Measurements from ENCODE around the gene OXA1L.

Gene OXA1L

GRCh38 chr14:22769369-22769768 is 2.9 kb downstream of the OXA1L start:
- no peak overlapping the region for H2AK5ac ChIP-seq (ENCODE audit: low read depth, low read length)
- H4K8ac ChIP-seq (ENCODE audit: low read depth, low read length), result no peak overlapping the region
- H2BK5ac ChIP-seq (ENCODE audit: low read length), result no peak overlapping the region
- H3K27ac ChIP-seq (replicated peaks; ENCODE audit: low read length), result no peak overlapping the region
- H2AFZ ChIP-seq (ENCODE audit: low read length), result no peak overlapping the region
- peaks cover 0 to 3% of the 10 kb centered on the region in 2 donors for H3K9me3 ChIP-seq (replicated peaks in 1 of 2; ENCODE audit: control insufficient read depth in 2 of 2, insufficient read depth in 1 of 2, low read depth in 1 of 2, low read length in 2 of 2)
- no peak for DNase-seq (ENCODE audit: low spot score)
- no peak overlapping the region for H3K4me2 ChIP-seq (ENCODE audit: insufficient read depth, low read length, poor library complexity, severe bottlenecking)
- no peak overlapping the region for H2BK12ac ChIP-seq (ENCODE audit: low read length)
- H3K79me1 ChIP-seq (ENCODE audit: low read depth, low read length), result peaks cover 4% of the 10 kb centered on the region
- H3K36me3 ChIP-seq (replicated peaks in 1 of 2; ENCODE audit: control insufficient read depth in 2 of 2, insufficient read depth in 2 of 2, low read length in 2 of 2), result peaks cover 30 to 62% of the 10 kb centered on the region in 2 donors
- H3K4me1 ChIP-seq (ENCODE audit: control insufficient read depth in 2 of 2, insufficient read depth in 1 of 2, low read depth in 1 of 2, low read length in 2 of 2), result peaks cover 3 to 6% of the 10 kb centered on the region in 2 donors
- no CpG with 5 or more reads among the region's 2 CpGs for WGBS, 2 donors (ENCODE audit: extremely low coverage in 2 of 2, insufficient read length in 2 of 2, insufficient replicate concordance in 1 of 2)
- no peak overlapping the region for H3K18ac ChIP-seq (ENCODE audit: low read length)
- H2BK120ac ChIP-seq (ENCODE audit: low read depth, low read length), result no peak overlapping the region
- no peak overlapping the region for H3K14ac ChIP-seq (ENCODE audit: low read length)
- H3K27me3 ChIP-seq (ENCODE audit: control insufficient read depth in 3 of 3, insufficient read depth in 3 of 3, low read depth in 1 of 3, low read length in 3 of 3), result no peaks in the 10 kb centered on the region
- H3K23ac ChIP-seq (ENCODE audit: low read depth, low read length, poor library complexity), result no peak overlapping the region
- H4K91ac ChIP-seq (ENCODE audit: low read depth, low read length, poor library complexity), result no peak overlapping the region
- H3K4me3 ChIP-seq (ENCODE audit: low read length in 2 of 2), result no peak overlapping the region
- H3K4ac ChIP-seq (ENCODE audit: low read length), result no peak overlapping the region
- H2BK15ac ChIP-seq (ENCODE audit: low read length), result no peak overlapping the region
- H3K9ac ChIP-seq (ENCODE audit: low read depth, low read length, poor library complexity), result no peak overlapping the region

DNA sequence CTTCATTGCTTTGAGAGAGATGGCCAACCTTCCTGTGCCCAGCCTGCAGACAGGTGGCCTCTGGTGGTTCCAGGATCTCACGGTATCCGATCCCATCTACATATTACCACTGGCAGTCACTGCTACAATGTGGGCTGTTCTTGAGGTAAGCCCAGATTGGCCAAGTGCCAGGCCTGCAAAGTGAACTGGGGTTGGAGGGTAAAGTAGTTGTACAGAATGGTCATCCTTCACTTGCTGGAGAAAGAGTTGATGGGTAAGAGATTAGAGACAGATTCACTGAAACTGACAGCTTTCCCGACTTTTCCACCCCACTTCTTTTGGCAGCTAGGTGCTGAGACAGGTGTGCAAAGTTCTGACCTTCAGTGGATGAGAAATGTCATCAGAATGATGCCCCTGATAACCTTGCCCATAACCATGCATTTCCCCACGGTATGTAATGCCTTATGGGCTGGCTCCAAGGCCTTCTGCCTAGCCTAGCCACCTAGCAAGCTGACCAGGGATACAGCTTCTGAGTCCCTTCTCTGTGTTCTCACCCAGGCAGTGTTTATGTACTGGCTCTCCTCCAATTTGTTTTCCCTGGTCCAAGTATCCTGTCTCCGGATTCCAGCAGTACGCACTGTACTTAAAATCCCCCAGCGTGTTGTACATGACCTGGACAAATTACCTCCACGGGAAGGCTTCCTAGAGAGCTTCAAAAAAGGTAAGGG is 4.1 kb downstream of the OXA1L start:
- peaks cover 30 to 63% of the 10 kb centered on the region in 2 donors for H3K36me3 ChIP-seq (replicated peaks in 1 of 2; ENCODE audit: control insufficient read depth in 2 of 2, insufficient read depth in 2 of 2, low read length in 2 of 2)
- H3K14ac ChIP-seq (ENCODE audit: low read length), result no peak overlapping the region
- peaks cover 4% of the 10 kb centered on the region for H3K79me1 ChIP-seq (ENCODE audit: low read depth, low read length)
- H3K4me1 ChIP-seq (ENCODE audit: control insufficient read depth in 2 of 2, insufficient read depth in 1 of 2, low read depth in 1 of 2, low read length in 2 of 2), result peaks cover 4 to 6% of the 10 kb centered on the region in 2 donors
- H2BK12ac ChIP-seq (ENCODE audit: low read length), result no peak overlapping the region
- H3K4me3 ChIP-seq (ENCODE audit: low read length in 2 of 2), result no peak overlapping the region
- no peaks in the 10 kb centered on the region for H3K27me3 ChIP-seq (ENCODE audit: control insufficient read depth in 3 of 3, insufficient read depth in 3 of 3, low read depth in 1 of 3, low read length in 3 of 3)
- H3K27ac ChIP-seq (replicated peaks; ENCODE audit: low read length), result no peak overlapping the region
- WGBS, 2 donors (ENCODE audit: extremely low coverage in 2 of 2, insufficient read length in 2 of 2, insufficient replicate concordance in 1 of 2), result no CpG with 5 or more reads among the region's 8 CpGs
- no peak overlapping the region for H2AK5ac ChIP-seq (ENCODE audit: low read depth, low read length)
- H3K9ac ChIP-seq (ENCODE audit: low read depth, low read length, poor library complexity), result no peak overlapping the region
- H3K23ac ChIP-seq (ENCODE audit: low read depth, low read length, poor library complexity), result no peak overlapping the region
- H3K4ac ChIP-seq (ENCODE audit: low read length), result no peak overlapping the region
- DNase-seq (ENCODE audit: low spot score), result no peak
- no peak overlapping the region for H3K18ac ChIP-seq (ENCODE audit: low read length)
- no peak overlapping the region for H4K91ac ChIP-seq (ENCODE audit: low read depth, low read length, poor library complexity)
- no peak overlapping the region for H3K4me2 ChIP-seq (ENCODE audit: insufficient read depth, low read length, poor library complexity, severe bottlenecking)
- H2AFZ ChIP-seq (ENCODE audit: low read length), result no peak overlapping the region
- H2BK5ac ChIP-seq (ENCODE audit: low read length), result no peak overlapping the region
- H2BK15ac ChIP-seq (ENCODE audit: low read length), result no peak overlapping the region
- no peaks in the 10 kb centered on the region for H3K9me3 ChIP-seq (replicated peaks in 1 of 2; ENCODE audit: control insufficient read depth in 2 of 2, insufficient read depth in 1 of 2, low read depth in 1 of 2, low read length in 2 of 2)
- no peak overlapping the region for H2BK120ac ChIP-seq (ENCODE audit: low read depth, low read length)
- H4K8ac ChIP-seq (ENCODE audit: low read depth, low read length), result no peak overlapping the region

DNA sequence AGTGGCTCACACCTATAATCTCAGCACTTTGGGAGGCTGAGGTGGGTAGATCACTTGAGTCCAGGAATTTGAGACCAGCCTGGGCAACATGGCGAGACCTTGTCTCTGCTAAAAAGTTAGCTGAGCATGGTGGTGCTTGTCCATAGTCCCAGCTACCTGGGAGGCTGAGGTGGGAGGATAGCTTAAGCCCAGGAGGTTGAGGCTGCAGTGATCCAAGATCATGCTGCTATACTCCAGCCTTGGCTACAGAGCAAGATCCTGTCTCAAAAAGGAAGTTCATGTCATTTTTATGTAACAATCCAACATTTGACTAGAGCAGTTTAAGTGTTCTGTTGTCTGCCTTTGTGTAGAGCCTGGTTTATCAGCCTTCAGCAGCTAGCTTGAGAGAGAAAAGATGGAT is 6.2 kb downstream of the OXA1L start:
- no peaks in the 10 kb centered on the region for H3K9me3 ChIP-seq (replicated peaks in 1 of 2; ENCODE audit: control insufficient read depth in 2 of 2, insufficient read depth in 1 of 2, low read depth in 1 of 2, low read length in 2 of 2)
- no CpG with 5 or more reads among the region's 1 CpG for WGBS, 2 donors (ENCODE audit: extremely low coverage in 2 of 2, insufficient read length in 2 of 2, insufficient replicate concordance in 1 of 2)

GRCh38 chr14:22773162-22774010 is 6.9 kb downstream of the OXA1L start:
- no peak overlapping the region for H2BK15ac ChIP-seq (ENCODE audit: low read length)
- no peaks in the 10 kb centered on the region for H3K9me3 ChIP-seq (replicated peaks in 1 of 2; ENCODE audit: control insufficient read depth in 2 of 2, insufficient read depth in 1 of 2, low read depth in 1 of 2, low read length in 2 of 2)
- H2AK5ac ChIP-seq (ENCODE audit: low read depth, low read length), result no peak overlapping the region

More for the DNA sequence above, 6.2 kb downstream of the OXA1L start:
- no peak overlapping the region for H3K4ac ChIP-seq (ENCODE audit: low read length)
- H4K8ac ChIP-seq (ENCODE audit: low read depth, low read length), result no peak overlapping the region
- no peak overlapping the region for H3K27ac ChIP-seq (replicated peaks; ENCODE audit: low read length)
- no peaks in the 10 kb centered on the region for H3K79me1 ChIP-seq (ENCODE audit: low read depth, low read length)
- H3K27me3 ChIP-seq (ENCODE audit: control insufficient read depth in 3 of 3, insufficient read depth in 3 of 3, low read depth in 1 of 3, low read length in 3 of 3), result no peaks in the 10 kb centered on the region
- no peak overlapping the region for H3K9ac ChIP-seq (ENCODE audit: low read depth, low read length, poor library complexity)
- no peak overlapping the region for H2BK12ac ChIP-seq (ENCODE audit: low read length)
- no peak overlapping the region for H2AK5ac ChIP-seq (ENCODE audit: low read depth, low read length)
- H2AFZ ChIP-seq (ENCODE audit: low read length), result no peak overlapping the region
- H2BK120ac ChIP-seq (ENCODE audit: low read depth, low read length), result no peak overlapping the region
- H3K14ac ChIP-seq (ENCODE audit: low read length), result no peak overlapping the region
- no peak overlapping the region for H3K18ac ChIP-seq (ENCODE audit: low read length)
- no peak for DNase-seq (ENCODE audit: low spot score)
- no peak overlapping the region for H2BK15ac ChIP-seq (ENCODE audit: low read length)
- H3K36me3 ChIP-seq (replicated peaks in 1 of 2; ENCODE audit: control insufficient read depth in 2 of 2, insufficient read depth in 2 of 2, low read length in 2 of 2), result peaks cover 30 to 63% of the 10 kb centered on the region in 2 donors
- no peak overlapping the region for H3K4me3 ChIP-seq (ENCODE audit: low read length in 2 of 2)
- H2BK5ac ChIP-seq (ENCODE audit: low read length), result no peak overlapping the region
- no peak overlapping the region for H4K91ac ChIP-seq (ENCODE audit: low read depth, low read length, poor library complexity)
- peaks cover 3 to 4% of the 10 kb centered on the region in 2 donors for H3K4me1 ChIP-seq (ENCODE audit: control insufficient read depth in 2 of 2, insufficient read depth in 1 of 2, low read depth in 1 of 2, low read length in 2 of 2)
- no peak overlapping the region for H3K23ac ChIP-seq (ENCODE audit: low read depth, low read length, poor library complexity)
- H3K4me2 ChIP-seq (ENCODE audit: insufficient read depth, low read length, poor library complexity, severe bottlenecking), result no peak overlapping the region

More at GRCh38 chr14:22773162-22774010, 6.9 kb downstream of the OXA1L start:
- DNase-seq (ENCODE audit: low spot score), result no peak
- Histone ChIP-seq H4K8ac (ENCODE audit: low read depth, low read length) (no peak overlapping the region), H3K4me1 (ENCODE audit: control insufficient read depth in 2 of 2, insufficient read depth in 1 of 2, low read depth in 1 of 2, low read length in 2 of 2) (peaks cover 0 to 2% of the 10 kb centered on the region in 2 donors), H2BK120ac (ENCODE audit: low read depth, low read length) (no peak overlapping the region), H3K27me3 (ENCODE audit: control insufficient read depth in 3 of 3, insufficient read depth in 3 of 3, low read depth in 1 of 3, low read length in 3 of 3) (no peaks in the 10 kb centered on the region), H3K18ac (ENCODE audit: low read length) (no peak overlapping the region), H2BK12ac (ENCODE audit: low read length) (no peak overlapping the region), H3K36me3 (replicated peaks in 1 of 2; ENCODE audit: control insufficient read depth in 2 of 2, insufficient read depth in 2 of 2, low read length in 2 of 2) (peaks cover 26 to 57% of the 10 kb centered on the region in 2 donors), H3K4ac (ENCODE audit: low read length) (no peak overlapping the region), H3K4me2 (ENCODE audit: insufficient read depth, low read length, poor library complexity, severe bottlenecking) (no peak overlapping the region), H3K4me3 (ENCODE audit: low read length in 2 of 2) (no peak overlapping the region), H3K9ac (ENCODE audit: low read depth, low read length, poor library complexity) (no peak overlapping the region), H3K14ac (ENCODE audit: low read length) (no peak overlapping the region), H3K23ac (ENCODE audit: low read depth, low read length, poor library complexity) (no peak overlapping the region), H2BK5ac (ENCODE audit: low read length) (no peak overlapping the region), H2AFZ (ENCODE audit: low read length) (no peak overlapping the region), H3K79me1 (ENCODE audit: low read depth, low read length) (no peaks in the 10 kb centered on the region), H3K27ac (replicated peaks; ENCODE audit: low read length) (no peak overlapping the region), H4K91ac (ENCODE audit: low read depth, low read length, poor library complexity) (no peak overlapping the region)
- WGBS, 2 donors (ENCODE audit: extremely low coverage in 2 of 2, insufficient read length in 2 of 2, insufficient replicate concordance in 1 of 2), result no CpG with 5 or more reads among the region's 8 CpGs

Measured in neuronal stem cell (in vitro differentiated cells).